ENCODE results near the gene IL12RB1. TPM values are rescaled to one million over a fixed set of nuclear protein-coding genes. Genes with fewer than 3 reads are reported as not detected.

IL12RB1 gene
- total RNA-seq (0.63 TPM), polyA plus RNA-seq (1.1 TPM)

DNA sequence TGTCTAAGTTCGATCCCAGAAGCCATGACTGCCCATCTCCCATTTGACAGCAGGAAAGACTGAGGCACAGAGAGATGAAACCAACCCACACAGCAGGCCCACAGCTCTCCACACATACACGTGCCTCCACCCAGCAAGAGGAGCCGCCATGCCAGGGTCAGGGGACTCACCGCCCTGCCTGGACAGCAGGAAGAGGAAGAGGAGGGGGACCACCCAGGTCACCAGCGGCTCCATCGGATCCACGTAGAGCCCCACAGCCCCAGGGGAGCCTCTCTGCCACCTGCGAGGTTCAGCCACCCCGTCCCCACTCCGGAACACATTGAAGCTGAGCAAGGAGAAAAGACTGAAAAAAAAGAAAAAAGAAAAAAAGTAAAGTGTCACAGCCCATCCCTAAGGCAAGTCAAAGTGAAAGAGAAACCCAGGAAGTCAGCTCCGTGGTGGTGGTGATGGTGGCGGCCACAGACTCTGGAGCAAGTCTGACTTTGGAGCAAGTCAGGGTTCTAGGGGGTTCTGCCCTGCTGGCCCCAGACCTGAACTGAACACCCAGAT, at the start of gene IL12RB1:
TSS of gene IL12RB1 (minus strand) at position 345 of the 549 bp plus-strand sequence. CDS start at position 234, 111 bp downstream.
- H3K4me3 ChIP-seq (ENCODE audit: low read depth, low read length) = no peak within 1 kb of the TSS
- H3K27ac ChIP-seq (ENCODE audit: low read depth) = no peak within 1 kb of the TSS
- no peak for DNase-seq (ENCODE audit: extremely low spot score)

DNA sequence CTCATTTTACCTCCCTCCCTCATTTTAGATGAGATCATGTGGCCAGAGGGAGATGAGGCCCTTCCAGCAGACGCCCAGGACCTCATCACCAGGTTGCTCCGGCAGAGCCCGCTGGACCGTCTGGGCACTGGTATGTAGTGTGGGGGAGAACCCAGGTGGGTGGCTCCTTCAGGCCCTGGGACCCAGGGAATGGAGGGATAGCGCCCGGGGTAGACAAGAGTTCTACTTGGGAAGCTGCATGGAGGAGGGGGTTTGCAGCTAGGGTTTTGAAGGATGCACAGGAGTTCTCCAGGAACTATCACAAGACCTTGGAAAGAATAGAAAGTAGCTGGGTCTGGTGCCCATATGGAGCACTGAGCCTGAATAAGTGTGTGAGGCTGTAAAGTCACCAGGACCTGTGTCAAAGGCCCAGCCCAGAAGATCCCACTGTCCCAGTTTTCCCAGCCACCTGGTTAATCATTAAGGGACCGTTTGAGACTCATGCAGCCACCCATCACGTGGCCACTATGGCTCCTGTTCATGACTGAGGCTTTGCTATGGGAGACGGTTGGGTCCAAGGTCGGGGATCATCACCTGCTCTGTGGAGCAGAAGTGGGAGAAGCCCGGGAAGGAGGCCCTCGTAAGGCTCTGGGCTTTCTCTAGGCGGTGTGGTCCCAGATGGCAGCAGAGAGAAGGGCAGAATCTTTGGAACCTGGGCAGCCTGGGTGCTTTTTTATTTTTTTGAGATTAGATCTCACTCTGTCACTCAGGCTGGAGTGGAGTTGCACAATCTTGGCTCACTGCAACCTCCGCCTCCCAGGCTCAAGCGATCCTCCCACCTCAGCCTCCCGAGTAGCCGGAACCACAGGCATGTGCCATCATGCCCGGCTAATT, 49.2 kb upstream of the IL12RB1 start:
- Histone ChIP-seq H3K4me3 (ENCODE audit: low read depth, low read length) (no peak overlapping the region), H3K27ac (ENCODE audit: low read depth) (no peak overlapping the region), H3K4me1 (ENCODE audit: insufficient read depth) (no peaks in the 10 kb centered on the region), H3K36me3 (ENCODE audit: insufficient read depth) (peaks cover 4% of the 10 kb centered on the region)
- no peak for DNase-seq (ENCODE audit: extremely low spot score)
- WGBS = 95% methylated on average over 18 of the region's 18 CpGs

More for the DNA sequence above, at the start of gene IL12RB1:
- WGBS = 51% methylated on average over 12 of the region's 12 CpGs
- Histone ChIP-seq H3K36me3 (ENCODE audit: insufficient read depth) (no peaks in the 10 kb centered on the region), H3K4me1 (ENCODE audit: insufficient read depth) (no peaks in the 10 kb centered on the region)

DNA sequence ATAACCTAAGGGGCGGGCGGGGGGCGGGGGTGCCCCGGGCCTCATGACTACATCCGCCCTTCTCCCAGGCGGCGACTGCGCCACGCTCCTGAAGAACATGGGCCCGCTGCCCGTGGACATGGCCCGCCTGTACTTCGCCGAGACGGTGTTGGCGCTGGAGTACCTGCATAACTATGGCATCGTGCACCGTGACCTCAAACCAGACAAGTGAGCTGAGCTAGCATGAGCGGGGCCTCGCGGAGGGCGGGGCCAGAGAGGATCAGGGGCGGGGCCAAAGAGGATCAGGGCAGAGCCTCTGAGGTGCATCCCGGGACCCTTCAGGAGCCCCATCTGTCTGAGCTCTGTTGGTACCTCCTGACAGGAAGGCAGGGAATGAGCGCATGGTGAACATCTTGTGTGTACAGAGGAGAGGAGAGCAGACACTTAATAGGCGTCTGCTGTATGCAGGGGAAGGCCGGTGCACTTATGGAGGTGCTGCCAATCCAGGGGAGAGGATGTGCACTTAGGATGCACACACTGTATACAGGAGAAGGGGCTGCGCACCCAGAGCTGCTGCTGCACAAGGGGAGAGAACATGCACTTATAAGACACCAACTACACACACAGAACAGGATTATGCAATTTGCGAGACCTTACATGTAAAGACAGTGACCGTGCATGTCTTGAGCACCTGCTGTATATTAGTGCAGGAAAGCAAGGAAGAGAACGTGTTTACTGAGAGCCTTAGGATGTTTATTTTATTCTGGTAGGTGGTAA, 45.3 kb upstream of the IL12RB1 start:
- 81% methylated on average over 31 of the region's 31 CpGs for WGBS
- H3K36me3 ChIP-seq (ENCODE audit: insufficient read depth) = no peaks in the 10 kb centered on the region

DNA sequence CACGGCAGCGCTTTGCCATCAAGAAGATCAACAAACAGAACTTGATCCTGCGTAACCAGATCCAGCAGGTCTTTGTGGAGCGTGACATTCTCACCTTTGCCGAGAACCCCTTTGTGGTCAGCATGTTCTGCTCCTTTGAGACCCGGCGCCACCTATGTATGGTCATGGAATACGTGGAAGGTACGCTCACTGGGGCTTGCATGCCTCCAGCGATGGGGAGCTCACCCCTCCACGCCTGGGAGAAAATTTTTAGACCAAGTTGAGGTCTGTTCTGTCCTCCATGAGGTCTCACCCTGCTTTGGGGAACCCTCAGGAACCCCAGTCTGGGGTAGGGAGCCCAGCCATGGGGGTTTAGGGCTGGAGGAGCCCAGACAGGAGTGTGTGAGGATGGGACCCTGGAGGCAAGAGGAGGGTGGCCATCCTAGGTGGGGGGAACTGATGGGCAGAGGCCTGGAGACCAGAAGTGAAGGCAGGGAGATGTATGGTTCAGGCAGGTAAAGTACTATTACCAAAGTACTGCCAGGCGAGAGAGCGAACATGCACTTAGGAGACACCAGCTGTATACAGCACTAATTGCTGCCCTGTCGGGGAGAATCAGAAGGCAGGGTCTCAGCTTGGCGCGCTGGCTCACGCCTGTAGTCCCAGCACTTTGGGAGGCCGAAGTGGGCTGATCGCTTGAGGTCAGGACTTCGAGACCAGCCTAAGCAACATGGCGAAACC, 43.9 kb upstream of the IL12RB1 start:
- Histone ChIP-seq H3K27ac (ENCODE audit: low read depth) (no peak overlapping the region), H3K36me3 (ENCODE audit: insufficient read depth) (no peaks in the 10 kb centered on the region), H3K4me1 (ENCODE audit: insufficient read depth) (no peaks in the 10 kb centered on the region), H3K4me3 (ENCODE audit: low read depth, low read length) (no peak overlapping the region)
- no peak for DNase-seq (ENCODE audit: extremely low spot score)
- WGBS = 96% methylated on average over 21 of the region's 21 CpGs

More for the DNA sequence above, 45.3 kb upstream of the IL12RB1 start:
- Histone ChIP-seq H3K27ac (ENCODE audit: low read depth) (no peak overlapping the region), H3K4me1 (ENCODE audit: insufficient read depth) (no peaks in the 10 kb centered on the region), H3K4me3 (ENCODE audit: low read depth, low read length) (no peak overlapping the region)
- no peak for DNase-seq (ENCODE audit: extremely low spot score)

DNA sequence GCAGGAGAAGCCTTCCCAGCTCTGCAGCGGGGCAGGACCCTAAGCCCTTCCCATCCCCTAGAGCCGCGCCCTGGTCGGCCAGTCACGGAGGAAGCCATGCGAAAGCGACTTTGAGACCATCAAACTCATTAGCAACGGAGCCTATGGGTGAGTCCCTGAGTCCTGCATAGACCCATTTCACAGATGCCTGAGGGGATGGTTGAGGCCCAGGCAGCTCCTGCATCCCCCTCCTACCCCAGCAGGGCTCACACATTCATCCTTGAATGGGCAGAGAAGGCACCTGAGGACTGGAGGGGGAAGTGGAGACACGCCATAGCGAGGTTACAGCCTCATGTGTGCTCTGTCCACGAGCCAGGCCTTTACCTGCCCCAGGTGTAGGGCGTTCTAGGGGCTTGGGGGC, 42.1 kb upstream of the IL12RB1 start:
- Histone ChIP-seq H3K27ac (ENCODE audit: low read depth) (no peak overlapping the region), H3K36me3 (ENCODE audit: insufficient read depth) (no peaks in the 10 kb centered on the region), H3K4me1 (ENCODE audit: insufficient read depth) (no peaks in the 10 kb centered on the region), H3K4me3 (ENCODE audit: low read depth, low read length) (no peak overlapping the region)
- 95% methylated on average over 12 of the region's 12 CpGs for WGBS
- no peak for DNase-seq (ENCODE audit: extremely low spot score)

DNA sequence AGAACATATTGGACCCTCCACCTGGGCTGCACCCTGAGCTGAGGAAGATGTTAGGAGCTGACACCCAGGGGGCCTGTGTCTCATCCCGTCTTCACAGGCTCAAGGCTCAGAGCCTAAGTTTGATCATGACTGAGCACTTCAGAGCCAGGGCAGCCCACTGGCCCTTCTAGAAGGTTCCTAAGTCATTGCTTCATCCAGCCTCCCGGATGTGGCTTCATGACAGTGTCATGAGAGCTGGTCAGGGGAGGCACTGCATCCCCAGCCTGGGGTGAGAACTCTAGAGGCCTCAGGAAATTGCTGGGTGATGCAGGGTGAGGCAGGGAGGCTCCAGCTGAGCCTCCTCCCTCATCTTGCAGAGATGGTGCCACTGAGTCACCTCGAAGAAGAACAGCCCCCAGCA, 41.3 kb upstream of the IL12RB1 start:
- WGBS = 87% methylated on average over 3 of the region's 3 CpGs
- no peaks in the 10 kb centered on the region for H3K4me1 ChIP-seq (ENCODE audit: insufficient read depth)
- no peak for DNase-seq (ENCODE audit: extremely low spot score)
- no peak overlapping the region for H3K4me3 ChIP-seq (ENCODE audit: low read depth, low read length)
- no peaks in the 10 kb centered on the region for H3K36me3 ChIP-seq (ENCODE audit: insufficient read depth)
- no peak overlapping the region for H3K27ac ChIP-seq (ENCODE audit: low read depth)

DNA sequence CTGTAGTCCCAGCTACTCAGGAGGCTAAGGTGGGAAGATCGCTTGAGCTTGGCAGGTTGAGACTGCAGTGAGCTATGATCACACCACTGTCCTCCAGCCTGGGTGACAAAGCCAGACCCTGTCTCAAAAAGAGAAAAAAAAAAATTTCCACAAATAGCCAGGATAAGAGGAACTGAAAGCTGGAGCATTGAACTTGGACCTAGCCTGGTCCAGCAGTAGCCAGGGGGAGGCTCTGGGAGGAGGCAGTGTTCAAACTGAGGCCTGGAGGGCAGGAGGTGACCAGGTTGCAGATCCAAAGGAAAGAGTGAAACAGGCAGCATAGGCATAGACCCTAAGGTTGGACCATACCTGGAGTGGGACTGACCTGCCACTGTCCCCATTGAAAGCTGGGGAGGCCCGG, 39.4 kb upstream of the IL12RB1 start:
- no peak for DNase-seq (ENCODE audit: extremely low spot score)
- no peak overlapping the region for H3K27ac ChIP-seq (ENCODE audit: low read depth)
- no peaks in the 10 kb centered on the region for H3K36me3 ChIP-seq (ENCODE audit: insufficient read depth)
- no peaks in the 10 kb centered on the region for H3K4me1 ChIP-seq (ENCODE audit: insufficient read depth)
- no peak overlapping the region for H3K4me3 ChIP-seq (ENCODE audit: low read depth, low read length)
- 93% methylated on average over 2 of the region's 2 CpGs for WGBS

DNA sequence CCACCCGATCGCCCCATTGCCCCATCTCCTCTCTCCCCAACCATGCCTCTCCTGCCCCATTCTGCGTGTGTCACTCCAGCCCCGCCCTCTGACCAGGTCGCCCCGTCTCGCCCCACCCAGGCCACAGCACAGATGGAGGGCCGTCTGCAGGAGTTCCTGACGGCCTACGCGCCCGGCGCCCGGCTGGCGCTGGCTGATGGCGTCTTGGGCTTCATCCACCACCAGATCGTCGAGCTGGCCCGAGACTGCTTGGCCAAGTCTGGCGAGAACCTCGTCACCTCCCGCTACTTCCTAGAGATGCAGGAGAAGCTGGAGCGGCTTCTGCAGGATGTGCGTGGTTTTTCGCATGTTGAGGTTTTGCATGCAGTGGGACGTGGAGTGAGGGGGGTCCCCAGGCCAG, 37.1 kb upstream of the IL12RB1 start:
- Histone ChIP-seq H3K27ac (ENCODE audit: low read depth) (no peak overlapping the region), H3K4me1 (ENCODE audit: insufficient read depth) (no peaks in the 10 kb centered on the region), H3K4me3 (ENCODE audit: low read depth, low read length) (no peak overlapping the region), H3K36me3 (ENCODE audit: insufficient read depth) (no peaks in the 10 kb centered on the region)
- WGBS = 85% methylated on average over 26 of the region's 26 CpGs
- DNase-seq (ENCODE audit: extremely low spot score) = no peak

DNA sequence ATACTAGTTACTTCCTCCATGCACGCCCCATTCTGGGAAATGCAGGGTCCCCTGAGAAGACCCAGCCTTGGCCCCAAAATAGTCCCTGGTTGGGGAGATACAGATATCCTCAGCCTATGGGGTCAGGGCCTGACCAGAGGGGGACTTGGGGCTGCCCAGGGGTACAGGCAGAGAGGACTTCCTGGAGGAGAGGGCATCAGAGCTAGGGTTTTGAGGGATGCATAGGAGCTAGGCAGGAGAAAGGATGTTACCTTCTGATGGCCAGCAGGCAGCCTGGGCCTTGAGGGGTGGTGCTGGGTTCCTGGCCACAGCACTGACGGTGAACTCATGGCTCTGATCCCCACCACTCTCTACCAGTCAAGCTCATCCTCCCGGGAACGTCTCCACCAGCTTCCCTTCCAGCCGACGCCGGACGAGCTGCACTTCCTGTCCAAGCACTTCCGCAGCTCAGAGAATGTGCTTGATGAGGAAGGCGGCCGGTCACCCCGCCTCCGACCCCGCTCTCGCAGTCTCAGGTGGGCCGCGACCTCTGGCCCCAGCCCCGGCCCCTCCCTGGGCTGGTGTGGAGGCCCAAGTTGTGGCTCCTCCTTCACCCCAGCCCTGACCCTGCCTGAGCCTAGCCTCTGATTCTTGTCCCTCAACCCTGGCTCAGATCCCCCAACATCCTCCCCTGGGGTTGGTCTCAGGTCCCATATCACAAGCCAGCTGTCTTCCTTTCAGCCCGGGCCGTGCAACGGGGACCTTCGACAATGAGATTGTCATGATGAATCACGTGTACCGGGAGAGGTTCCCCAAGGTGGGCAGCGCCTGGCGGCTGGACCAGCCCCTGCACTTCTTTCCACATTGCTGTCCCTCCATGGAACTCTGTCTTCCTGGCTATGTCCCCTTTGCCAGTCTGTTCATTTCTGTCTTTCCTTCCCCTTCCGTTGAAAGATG, 36.4 kb upstream of the IL12RB1 start:
- WGBS = 83% methylated on average over 27 of the region's 27 CpGs
- no peak overlapping the region for H3K27ac ChIP-seq (ENCODE audit: low read depth)
- no peaks in the 10 kb centered on the region for H3K4me1 ChIP-seq (ENCODE audit: insufficient read depth)
- H3K4me3 ChIP-seq (ENCODE audit: low read depth, low read length) = no peak overlapping the region
- no peak for DNase-seq (ENCODE audit: extremely low spot score)
- H3K36me3 ChIP-seq (ENCODE audit: insufficient read depth) = no peaks in the 10 kb centered on the region

DNA sequence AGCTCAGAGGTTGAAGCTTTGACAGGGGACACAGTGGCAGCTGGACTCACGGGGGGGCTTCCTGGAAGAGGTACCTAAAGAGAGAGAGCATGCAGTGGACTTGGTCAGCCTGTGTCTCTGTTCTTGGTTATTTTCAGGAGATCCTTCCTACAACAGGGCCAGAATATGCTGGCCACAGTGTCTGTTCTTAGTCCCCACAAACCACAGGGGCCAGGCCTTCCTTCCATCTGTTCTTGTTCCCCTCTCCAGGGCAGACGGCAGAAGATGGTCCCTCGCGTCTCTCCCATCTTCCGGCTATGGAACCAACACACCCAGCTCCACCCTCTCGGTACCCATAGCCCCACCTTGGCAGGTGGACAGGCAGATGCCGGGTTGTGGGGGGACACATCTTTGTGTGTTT, 35.7 kb upstream of the IL12RB1 start:
- H3K4me3 ChIP-seq (ENCODE audit: low read depth, low read length) = no peak overlapping the region
- no peak overlapping the region for H3K27ac ChIP-seq (ENCODE audit: low read depth)
- 88% methylated on average over 7 of the region's 7 CpGs for WGBS
- H3K36me3 ChIP-seq (ENCODE audit: insufficient read depth) = no peaks in the 10 kb centered on the region
- DNase-seq (ENCODE audit: extremely low spot score) = no peak
- no peaks in the 10 kb centered on the region for H3K4me1 ChIP-seq (ENCODE audit: insufficient read depth)

DNA sequence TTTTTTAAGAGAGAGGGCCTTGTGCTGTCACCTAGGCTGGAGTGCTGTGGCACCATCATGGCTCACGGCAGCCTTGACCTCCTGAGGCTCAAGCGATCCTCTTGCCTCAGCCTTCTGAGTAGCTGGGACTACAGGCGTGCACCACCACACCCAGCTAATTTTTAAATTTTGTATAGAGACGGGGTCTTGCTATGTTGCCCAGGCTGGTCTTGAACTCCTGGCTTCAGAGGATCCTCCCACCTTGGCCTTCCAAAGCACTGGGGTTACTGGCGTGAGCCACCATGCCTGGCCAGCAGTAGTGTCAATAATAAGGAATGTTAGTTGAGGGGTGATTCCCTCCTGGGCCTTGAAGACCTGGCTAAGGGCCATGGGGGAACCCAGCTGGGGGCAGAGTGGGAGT, 34.4 kb upstream of the IL12RB1 start:
- no peak overlapping the region for H3K27ac ChIP-seq (ENCODE audit: low read depth)
- no peaks in the 10 kb centered on the region for H3K4me1 ChIP-seq (ENCODE audit: insufficient read depth)
- WGBS = 95% methylated on average over 5 of the region's 5 CpGs
- no peak overlapping the region for H3K4me3 ChIP-seq (ENCODE audit: low read depth, low read length)
- no peaks in the 10 kb centered on the region for H3K36me3 ChIP-seq (ENCODE audit: insufficient read depth)
- DNase-seq (ENCODE audit: extremely low spot score) = no peak

DNA sequence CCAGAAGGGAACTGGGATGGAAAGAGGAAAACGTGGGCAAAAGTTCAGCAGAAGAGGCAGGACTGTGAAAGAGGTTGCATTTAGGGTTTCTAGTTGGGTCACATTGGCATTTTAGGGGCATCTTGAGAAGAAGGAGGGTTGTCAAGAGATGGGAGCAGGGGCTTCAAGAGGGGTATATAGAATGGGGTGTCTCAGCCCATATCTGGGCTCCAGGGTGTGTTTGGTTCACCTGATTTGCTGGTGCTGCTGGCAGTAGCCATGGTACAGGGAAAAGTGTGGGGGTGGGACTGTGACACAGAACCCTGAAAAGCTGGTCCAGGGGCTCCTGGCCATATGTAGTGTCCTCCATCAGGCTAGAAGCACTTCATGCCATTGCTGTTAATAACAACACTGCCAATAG, 33.4 kb upstream of the IL12RB1 start:
- no peaks in the 10 kb centered on the region for H3K4me1 ChIP-seq (ENCODE audit: insufficient read depth)
- no peak for DNase-seq (ENCODE audit: extremely low spot score)
- no peak overlapping the region for H3K27ac ChIP-seq (ENCODE audit: low read depth)
- WGBS = 72% methylated on average over 1 of the region's 1 CpG
- no peaks in the 10 kb centered on the region for H3K36me3 ChIP-seq (ENCODE audit: insufficient read depth)
- no peak overlapping the region for H3K4me3 ChIP-seq (ENCODE audit: low read depth, low read length)

Measured in urinary bladder (tissue), 4 donors.